Dermis blood vessel endothelial cell (primary cell): ENCODE results near the gene ATP8A1. TPM values are rescaled to one million over a fixed set of nuclear protein-coding genes. Genes with fewer than 3 reads are reported as not detected.
"Not testable (repeated sequence)": the region's sequence is repeated elsewhere in the genome, so short reads cannot be mapped to it uniquely, and the experiment has no call there.

Experiments
- DNase-seq: peaks from one replicate; pipeline ENCODE4 v3.0.0; 2010
- total RNA-seq: library from RNA; depleted of rRNA; stranded (reverse); fragments of >200 nt; gene quantifications from 2 replicates; pipeline ENCODE4 v1.2.3, GENCODE V29; 2014

Gene ATP8A1
- total RNA-seq, 1 donor from 2014 or later: 40.8 TPM

DNA sequence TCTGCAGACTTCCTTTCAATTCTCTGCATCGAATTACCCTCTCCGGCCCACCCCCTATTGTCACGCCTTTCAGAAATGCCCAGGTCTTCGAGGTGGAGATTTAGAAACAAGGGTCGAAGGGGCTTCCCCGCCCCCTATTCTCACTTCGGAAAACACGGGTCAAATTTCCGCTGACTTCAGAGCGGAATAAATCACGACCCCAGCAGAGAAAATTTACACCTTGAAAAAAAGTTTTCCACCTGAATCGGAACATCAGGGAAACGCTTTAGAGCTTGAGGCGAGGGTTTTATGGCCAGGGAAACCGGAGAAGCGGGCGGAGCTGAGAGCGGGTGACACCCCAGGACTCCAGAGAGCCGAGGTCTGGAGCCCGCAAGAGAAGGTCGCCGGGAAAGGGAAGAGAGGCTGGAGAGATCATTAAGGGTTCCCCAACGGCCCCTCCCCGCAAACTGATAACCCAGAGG, 258.0 kb downstream of the ATP8A1 start:
- peak; percentile 28 for DNase-seq

DNA sequence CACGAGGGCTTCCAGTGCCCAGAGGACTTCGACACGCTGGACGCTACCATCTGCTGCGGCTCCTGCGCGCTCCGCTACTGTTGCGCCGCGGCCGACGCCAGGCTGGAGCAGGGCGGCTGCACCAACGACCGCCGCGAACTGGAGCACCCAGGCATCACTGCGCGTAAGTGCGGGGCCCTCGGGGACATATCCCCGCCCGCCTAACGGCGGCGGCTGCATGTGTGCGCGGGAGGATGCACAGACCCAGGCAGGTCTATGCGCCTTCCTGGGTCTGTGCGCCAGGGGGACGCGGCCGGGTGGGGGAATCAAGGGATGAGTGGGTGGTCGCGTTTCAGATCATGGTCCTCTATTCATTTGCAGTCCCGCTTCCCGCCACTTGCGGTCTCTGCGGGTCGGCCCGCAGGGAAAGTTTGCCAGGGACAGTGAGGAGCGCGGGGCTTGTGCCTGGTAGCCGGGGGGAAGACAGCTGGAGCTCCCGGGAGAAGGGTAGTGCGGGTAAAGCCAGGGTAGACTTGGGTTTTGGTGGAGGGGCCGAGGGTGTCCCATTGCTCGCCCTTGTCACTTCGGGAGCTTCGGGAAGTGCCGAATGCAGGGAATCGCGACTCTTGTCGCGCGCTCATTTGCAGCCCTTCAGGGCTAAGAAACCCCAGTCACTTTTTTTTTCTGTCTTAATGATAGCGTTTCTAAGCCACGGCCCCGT, 258.6 kb downstream of the ATP8A1 start:
- DNase-seq: peak; percentile 44

DNA sequence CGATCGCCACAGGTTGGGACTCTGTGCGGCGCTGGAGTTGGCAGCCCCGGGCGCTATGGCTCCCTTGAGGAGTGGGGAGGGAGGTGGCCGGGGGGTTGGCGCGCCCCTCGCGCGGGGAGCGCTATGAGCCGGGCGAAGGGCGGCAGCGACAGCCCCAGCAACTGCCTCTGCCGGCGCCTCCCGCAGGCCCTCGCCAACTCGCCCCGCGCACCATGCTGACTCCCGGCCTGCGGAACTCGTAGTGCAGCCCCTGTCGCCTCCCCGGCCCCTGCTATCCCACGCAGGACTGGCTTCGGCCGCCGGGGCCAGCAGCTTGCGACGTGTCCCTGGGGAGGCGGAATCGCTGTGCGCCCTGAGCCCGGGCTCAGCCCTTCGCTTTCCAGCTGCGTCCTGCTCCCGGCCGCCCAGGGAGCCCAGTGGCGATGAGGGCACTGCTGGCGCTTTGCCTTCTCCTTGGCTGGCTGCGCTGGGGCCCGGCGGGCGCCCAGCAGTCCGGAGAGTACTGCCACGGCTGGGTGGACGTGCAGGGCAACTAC, 259.2 kb downstream of the ATP8A1 start:
- peak; percentile 57 for DNase-seq

DNA sequence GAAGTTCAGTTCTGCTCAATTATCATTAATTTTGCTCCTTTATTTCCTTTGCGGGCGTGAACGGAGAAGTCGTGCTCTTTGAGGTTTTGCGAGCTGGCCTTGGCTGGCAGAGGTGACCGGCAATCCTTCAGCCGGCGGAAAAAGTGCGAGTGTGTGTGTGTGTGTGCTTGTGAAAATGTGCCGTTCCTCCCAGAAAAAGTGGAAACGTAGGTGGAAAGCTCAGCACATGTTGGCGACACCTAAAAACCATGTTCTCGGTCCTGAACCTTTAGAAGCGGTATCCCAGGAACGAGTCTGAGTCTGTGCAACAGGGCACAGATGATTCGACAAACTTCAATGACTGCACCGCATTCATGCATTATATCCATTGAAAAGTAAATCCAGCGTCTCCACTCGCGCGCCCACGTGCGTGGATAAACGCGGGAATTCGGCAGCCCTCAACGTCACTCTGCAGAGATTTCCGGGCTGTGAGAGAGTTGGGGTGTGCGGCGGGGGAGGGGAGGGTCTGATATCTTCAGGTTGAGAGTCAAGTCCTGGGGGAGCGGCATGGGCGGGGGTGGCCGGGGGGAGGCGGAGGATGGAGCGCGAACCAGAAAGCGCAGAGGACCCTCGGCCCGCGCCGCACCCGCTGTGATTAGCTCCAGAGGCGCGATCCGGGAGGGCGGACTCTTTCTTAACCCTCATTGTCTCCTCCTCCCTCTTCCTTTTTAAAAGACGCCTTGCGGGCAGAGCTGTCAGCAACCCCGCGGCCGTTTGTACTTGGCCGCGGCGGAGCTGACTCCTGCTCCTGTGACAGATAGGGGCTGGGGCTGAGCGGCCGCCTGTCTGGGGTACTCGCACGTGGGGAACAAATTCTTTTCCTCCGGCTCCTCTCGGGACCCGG, 259.9 kb downstream of the ATP8A1 start, which contains the start of gene SHISA3:
Gene SHISA3, plus strand, starts transcription at position 737 of the 883 bp plus-strand sequence. CDS start 569 bp downstream, outside the sequence.
- peak; percentile 50 for DNase-seq

DNA sequence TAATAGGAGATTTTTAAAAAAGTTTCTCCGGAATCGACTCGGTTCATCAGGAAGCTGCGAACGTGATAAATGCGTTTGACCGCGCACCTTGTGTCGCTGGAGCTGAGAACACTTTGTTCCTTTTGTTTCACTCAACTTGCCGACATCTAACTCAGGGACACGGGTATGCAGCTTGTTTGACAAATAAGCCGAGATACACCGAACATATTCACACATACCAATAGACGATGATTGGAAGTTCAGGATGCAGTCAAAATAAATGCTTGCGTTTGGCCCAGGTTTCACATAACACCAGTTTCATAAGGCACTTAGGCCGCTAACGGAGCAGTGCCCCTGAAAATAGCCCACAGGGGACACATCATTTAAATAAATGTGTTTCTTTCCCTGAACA, 260.5 kb downstream of the ATP8A1 start:
- no peak for DNase-seq

DNA sequence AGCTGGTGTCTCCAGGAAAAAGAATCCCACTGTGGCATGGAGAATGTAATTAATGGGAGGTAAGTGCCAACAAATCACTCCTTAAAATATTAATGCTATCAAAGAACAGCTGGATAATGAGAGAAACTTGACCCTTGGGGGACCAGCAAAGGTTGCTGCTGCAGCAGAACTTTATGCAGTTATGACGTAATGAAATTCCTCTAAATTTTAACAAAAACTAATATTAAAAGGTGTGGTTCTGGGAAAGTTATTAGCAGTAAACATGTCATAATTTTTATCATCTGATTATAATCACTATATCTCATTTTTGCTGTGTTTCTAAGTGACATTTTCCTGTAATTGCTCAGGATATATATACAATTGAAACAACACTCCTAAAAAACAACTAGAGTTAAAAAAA, 261.3 kb downstream of the ATP8A1 start:
- no peak for DNase-seq

DNA sequence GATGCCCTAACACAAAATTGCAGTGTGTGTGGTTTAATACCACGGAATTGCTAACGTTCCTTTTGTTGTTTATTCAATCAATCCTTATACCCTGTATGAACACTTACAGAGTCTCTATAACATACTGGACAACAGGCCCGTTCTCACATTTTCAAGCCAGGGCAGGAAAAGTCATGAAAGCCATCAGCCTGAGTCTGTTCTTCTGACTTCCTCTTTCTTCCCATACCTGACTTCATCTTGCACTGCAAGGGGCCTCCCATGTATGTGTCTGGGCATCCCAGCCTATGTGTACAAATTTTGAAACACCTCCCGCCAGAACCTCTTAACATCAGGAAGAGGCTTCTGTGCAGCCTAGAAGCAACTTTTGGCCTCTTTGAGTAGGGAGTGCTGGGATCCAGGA, 264.5 kb downstream of the ATP8A1 start:
- no peak for DNase-seq

DNA sequence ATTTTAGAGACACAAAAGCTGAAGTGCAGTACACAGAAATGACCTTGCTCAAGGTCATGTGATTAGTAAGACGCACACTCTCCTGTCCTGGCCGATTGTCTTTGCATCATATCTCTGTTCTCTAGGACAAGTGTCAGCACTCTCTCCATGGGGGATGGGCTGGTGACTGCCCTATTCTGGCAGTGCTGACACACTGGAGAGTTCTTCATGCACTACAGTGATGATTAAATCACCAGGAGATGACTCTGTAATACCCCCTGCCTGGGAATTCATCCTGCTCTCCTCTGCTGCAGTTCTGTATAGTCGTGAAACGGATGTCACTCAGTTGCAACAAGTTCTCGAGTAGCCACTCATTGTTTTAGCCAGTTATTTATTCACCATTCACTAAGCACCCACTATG, 264.9 kb downstream of the ATP8A1 start:
- DNase-seq: no peak

DNA sequence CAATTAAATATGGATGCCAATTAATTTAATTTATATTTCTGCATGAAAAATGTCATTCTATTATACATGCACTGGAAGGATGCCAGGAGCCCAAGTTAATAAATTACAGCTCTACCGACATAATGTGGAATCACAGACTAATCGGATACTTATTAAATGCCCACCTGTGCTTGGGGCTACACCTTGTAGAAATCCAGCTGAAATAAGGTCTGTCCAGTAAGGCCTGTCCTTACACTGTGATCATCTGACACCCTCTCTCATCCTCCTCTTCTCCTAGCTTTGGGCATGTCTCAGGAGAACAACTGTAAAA, 265.6 kb downstream of the ATP8A1 start:
- no peak for DNase-seq

DNA sequence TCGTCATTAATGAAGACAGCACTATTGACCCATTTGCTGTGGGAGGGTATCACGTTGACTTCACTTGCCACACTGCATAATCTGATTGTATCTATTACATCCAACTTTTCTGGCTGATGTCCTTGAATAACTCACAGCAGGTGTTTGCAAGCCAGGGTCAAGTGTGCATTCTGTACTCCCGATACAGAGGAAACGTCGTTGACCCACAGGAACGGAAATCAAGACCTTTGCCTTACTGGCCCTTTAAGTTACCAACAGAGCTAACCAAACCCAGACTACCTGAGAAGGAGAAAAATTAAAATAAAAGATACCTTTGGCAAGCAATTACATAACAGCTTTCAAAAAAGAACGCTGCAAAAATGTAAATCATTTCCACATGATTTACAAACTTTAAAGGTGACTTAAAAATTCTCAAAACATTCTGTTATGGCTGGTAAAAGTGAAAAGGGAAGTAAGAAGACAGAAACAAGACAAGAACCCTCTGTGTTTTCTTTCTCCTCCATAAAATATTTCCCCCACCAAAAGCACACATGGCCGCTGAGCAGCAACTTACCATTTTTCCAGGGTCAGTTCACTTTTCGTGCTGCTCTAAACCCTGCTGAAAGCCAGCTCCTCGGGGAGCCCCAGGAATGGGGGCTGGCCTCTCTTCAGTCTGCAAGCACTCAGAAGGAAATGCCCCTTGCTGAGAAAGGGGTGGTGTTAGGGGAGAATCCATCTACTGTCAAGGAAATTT, 266.1 kb downstream of the ATP8A1 start:
- DNase-seq: no peak

DNA sequence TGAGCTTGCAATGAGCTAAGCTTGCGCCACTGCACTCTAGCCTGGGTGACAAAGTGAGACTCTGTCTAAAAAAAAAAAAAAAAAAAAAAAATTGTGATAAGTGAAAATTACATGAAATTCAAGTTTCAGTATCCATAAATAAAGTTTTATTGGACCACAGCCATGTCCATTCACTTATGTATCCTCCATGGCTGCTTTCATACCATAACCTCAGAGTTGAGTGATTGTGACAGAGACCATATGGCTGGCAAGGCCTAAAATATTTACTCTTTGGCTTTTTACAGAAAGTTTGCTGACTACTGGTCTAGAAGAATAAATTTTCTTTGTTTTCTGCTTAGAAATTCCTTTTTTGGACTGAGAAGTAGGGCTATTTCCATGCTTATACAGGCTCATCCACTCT, 271.4 kb downstream of the ATP8A1 start:
- no peak for DNase-seq

DNA sequence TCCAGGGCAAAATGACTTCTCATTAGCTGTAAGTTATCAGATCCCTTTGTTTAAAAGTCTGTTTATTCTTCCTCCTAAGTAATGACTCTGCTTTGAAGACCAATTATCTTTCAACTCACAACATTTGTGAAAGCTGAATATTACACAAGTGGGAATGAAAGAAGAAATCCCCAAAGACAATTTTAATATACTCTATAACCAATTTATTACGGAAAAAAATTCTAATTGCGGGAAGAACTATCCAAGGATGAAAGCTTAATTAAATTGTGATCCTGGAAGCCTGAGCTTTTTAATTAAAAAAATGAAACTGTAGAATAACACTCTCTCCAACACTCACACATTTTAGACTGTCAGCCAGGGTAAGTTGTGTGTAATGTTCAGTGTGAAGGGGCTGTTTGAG, 275.2 kb downstream of the ATP8A1 start:
- DNase-seq: no peak

DNA sequence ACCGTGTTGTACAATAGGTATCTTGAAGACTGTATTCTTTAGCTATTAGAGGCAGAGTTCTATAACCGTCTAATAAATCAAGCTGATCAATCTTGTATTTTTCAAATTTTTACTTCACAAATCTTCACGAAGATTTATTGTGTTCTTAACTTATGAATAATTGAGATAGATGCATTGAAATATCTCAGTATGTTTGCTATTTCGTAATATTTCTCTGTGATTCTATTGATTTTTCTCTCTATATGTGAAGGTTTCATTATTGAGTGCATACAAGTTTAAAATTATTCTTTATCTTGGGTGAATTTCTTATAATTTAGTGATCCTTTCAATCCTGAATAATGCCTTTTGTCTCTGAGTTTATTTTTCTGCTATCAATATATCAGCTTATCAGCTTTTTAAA, 279.4 kb downstream of the ATP8A1 start:
- DNase-seq: no peak

DNA sequence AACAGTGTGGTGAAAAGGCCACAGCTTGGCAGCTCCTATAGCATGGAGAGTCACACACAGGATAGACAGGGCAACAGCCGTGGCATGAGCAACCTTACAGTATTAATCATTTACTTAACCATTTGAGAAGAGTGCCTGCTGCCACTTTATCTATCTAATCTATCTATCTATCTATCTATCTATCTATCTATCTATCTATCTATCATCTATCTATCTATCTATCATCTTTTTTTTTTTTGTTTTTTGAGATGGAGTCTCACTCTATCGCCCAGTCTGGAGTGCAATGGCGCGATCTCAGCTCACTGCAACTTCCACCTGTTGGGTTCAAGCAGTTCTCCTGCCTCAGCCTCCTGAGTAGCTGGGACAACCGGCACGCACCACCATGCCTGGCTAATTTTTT, 284.6 kb downstream of the ATP8A1 start:
- DNase-seq: not testable (repeated sequence)

DNA sequence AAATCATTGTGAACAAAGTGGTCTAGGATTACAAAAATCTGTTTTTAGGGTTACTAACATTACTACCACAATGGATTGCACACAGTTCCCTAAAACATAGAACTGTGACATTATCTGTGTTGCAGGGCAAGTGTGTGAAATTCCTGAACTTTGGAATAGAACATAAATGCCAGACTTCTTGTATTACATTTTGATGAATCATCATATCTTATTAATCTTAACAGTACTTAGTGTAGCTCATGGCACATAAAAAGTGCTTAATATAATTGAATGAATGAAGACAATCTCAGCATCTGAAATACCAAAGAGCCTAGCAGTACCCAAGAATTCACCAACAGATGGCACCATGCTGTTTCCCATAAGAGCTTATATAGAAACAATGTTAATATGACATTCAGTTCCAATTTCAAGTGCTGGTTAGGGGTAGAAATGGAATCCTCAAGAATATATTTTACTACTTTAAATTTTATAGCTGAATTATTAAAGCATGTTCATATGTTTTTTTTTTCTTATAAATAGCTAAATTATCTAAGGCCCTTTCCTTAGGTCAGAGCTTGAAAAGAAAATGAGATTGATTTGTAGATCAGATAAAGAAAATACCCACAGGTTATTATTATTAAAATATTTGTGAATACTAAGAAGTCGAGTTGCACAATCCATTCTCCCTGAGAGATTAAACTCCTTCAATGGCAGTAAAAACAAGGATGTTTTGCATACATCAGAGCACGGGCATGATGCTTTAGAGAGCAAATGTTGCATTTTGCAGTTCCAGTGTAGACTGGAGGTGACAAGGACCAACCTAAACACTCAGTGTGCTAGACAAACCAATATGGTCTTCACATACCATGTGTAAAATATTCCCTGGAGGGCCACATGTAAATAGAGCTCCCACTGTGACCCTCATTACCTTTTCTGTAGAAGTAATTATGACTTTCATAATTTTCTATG, 285.3 kb downstream of the ATP8A1 start:
- DNase-seq: peak; percentile 87

DNA sequence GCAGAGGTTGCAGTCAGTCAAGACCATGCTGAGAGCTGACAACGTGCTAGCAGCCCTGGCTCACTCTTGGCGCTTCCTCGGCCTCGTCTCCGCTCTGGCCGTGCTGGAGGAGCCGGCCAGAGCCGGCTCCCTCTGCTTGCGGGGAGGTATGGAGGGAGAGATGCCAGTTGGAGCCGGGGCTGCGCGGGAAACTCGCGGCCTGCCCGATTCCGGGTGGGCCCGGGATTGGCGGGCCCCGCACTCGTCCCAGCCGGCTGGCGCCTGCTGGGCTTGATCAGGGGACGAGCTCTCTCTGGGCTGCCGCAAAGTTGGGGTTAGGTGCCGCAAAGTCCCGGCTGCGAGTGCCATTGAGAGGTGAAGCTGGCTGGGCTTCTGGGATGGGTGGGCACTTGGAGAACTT, 287.4 kb downstream of the ATP8A1 start:
- no peak for DNase-seq

DNA sequence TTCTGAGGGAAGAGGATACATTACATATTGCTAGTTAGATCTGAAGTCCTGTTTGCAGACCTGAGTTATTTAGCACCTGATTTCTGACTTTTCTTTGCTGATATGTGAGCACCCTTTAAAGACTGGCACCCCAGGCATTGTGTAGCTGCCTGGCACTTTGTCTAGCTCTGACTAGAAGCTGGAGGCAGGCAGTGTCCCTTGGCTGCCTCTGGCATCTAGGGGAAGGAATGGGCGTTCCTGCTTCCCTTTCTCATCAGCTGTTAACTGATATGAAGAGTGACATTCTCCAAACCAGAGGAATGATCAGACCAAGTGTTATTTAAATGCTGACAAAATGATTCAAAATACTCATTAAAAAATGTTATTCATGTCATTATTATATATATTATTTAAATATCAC, 289.9 kb downstream of the ATP8A1 start:
- DNase-seq: peak; percentile 4

DNA sequence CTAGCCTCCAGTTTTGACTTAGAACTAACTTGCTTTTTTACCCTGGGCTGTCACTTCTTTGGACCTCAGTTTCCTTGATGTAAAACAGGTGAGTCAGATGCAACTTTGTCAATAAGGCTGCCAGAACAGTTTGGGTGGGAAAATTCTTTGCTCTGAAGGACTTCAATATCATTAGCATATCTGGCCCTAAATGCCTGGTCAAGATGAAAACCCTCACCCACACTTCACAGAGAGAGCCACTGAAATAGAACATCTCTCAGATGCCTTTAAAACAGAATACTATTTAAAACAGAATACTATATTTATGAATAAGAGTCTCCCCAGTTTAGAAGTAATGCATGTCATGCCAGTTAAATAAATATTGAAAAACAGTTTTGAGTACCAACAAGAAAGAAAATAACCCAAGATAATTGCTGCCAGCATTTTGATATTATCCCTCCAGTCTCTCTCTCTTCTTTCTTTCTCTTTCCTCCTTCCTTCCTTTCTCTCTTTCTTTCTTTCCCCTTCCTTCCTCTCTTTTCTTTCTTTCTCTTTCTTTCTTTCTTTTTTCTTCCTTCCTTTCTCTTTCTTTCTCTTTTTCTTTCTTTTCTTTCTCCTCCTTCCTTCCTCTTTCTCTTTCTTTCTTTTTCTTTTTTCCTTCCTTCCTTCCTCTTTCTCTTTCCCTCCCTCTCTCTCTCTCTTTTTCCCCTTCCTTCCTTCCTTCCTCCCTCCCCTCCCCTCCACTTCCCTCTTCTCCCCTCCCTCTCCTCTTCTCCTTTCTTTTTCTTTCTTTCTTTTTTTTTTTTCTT, 292.4 kb downstream of the ATP8A1 start:
- DNase-seq: no peak

DNA sequence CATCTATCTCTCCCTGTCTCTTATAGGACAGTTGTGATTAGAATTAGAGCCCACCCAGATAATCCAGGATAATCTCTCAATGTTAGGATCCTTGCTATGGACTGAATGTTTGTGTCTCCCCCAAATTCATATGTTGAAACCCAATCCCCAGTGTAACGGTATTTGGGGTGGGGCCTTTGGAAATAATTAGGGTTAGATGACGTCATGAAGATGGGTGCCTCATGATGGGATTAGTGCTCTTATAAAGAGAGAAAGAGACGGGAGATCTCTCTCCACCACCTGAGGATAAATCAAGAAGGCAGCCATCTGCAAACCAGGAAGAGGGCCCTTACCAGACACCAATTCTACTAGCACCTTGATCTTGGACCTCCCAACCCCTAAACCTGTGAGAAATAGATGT, 293.3 kb downstream of the ATP8A1 start:
- DNase-seq: no peak

DNA sequence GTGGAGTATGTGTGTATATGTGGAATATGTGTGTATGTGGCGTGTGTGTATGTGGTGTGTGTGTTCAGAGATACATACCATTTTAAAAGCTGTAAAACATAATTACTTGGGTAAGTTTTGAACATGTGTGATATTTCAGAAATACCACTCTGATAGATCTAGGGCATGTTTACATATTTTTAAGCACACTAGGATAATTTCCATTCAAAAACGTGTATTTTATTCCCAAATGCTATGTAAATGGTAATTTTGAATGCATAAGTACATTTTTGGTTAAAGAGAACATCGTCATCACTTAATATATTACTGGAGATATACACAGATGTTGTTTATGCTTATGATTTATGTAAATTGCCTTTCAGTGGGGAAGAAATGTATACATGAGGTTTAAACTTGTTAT, 294.3 kb downstream of the ATP8A1 start:
- no peak for DNase-seq

DNA sequence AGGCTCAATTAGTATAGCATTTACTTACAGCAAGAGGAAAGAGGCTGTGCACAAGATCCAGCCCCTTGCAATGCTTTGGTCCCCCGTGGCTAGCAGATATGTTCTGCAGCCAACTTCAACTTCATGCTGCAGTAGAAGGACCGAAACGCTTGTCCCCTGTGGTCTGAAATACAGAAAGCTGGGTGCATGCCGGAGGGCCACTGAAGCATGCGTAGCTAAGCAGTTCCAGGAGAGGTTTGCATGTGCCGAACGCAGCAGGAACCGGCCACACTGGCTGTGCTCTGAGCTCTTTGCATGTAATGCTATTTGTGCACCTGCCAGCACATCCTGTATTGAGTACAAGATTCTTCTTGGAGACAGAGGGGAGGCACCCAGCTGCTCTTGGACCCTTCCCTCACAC, 295.4 kb downstream of the ATP8A1 start:
- no peak for DNase-seq
